Ammon's horn (tissue), 1 donor: ENCODE results near the gene DLG1.

Experiments
- DNase-seq: peaks from one replicate; pipeline ENCODE4 v3.0.0-alpha.2; 2016; ENCODE audit warnings: low spot score

Gene DLG1

GRCh38 chr3:197298341-197298944 lies at the start of gene DLG1:
TSS of gene DLG1 (minus strand) at chr3:197298612. CDS start at chr3:197297204, 1,408 bp downstream.
- peak; percentile 81 for DNase-seq

- no peak for DNase-seq
Measured at GRCh38 chr3:197348014-197348413, 49.6 kb upstream of the DLG1 start.

- no peak for DNase-seq
Measured at GRCh38 chr3:197345390-197345789, 47.0 kb upstream of the DLG1 start.

GRCh38 chr3:197344582-197345318 lies 46.3 kb upstream of the DLG1 start:
- DNase-seq, result no peak

- no peak for DNase-seq
Measured at GRCh38 chr3:197343656-197344408, 45.4 kb upstream of the DLG1 start.

GRCh38 chr3:197343111-197343510 lies 44.7 kb upstream of the DLG1 start:
- no peak for DNase-seq

GRCh38 chr3:197340521-197340871 lies 42.1 kb upstream of the DLG1 start:
- no peak for DNase-seq

GRCh38 chr3:197339841-197340520 lies 41.6 kb upstream of the DLG1 start:
- no peak for DNase-seq

- DNase-seq, result no peak
Measured at GRCh38 chr3:197338586-197338985, 40.2 kb upstream of the DLG1 start.

GRCh38 chr3:197337656-197338055 lies 39.2 kb upstream of the DLG1 start:
- DNase-seq, result no peak

- no peak for DNase-seq
Measured at GRCh38 chr3:197337214-197337613, 38.8 kb upstream of the DLG1 start.

- DNase-seq, result no peak
Measured at GRCh38 chr3:197336348-197336747, 37.9 kb upstream of the DLG1 start.

- no peak for DNase-seq
Measured at GRCh38 chr3:197335428-197336132, 37.2 kb upstream of the DLG1 start.

- DNase-seq, result no peak
Measured at GRCh38 chr3:197333901-197334639, 35.7 kb upstream of the DLG1 start.

- no peak for DNase-seq
Measured at GRCh38 chr3:197331131-197331530, 32.7 kb upstream of the DLG1 start.

- DNase-seq, result peak; percentile 41
Measured at GRCh38 chr3:197329382-197329781, 31.0 kb upstream of the DLG1 start.

GRCh38 chr3:197328198-197328597 lies 29.8 kb upstream of the DLG1 start:
- DNase-seq, result no peak

- DNase-seq, result peak; percentile 67
Measured at GRCh38 chr3:197327701-197328100, 29.3 kb upstream of the DLG1 start.

GRCh38 chr3:197325773-197326172 lies 27.4 kb upstream of the DLG1 start:
- DNase-seq, result no peak

GRCh38 chr3:197322149-197322548 lies 23.7 kb upstream of the DLG1 start:
- DNase-seq, result no peak

GRCh38 chr3:197320582-197320981 lies 22.2 kb upstream of the DLG1 start:
- no peak for DNase-seq
